OCI-LY3 (cell line): Measurements from ENCODE around the gene MTA2.

ENCODE experiments used
- CTCF ChIP-seq: fragments of 200-600, 300-600 bp; sonication (generic); IDR thresholded peaks from 2 replicates; pipeline ENCODE4 v1.5.1; 2014; ENCODE audit warnings: antibody characterized with exemption, low read length, low read depth
- EZH2phosphoT487 ChIP-seq: fragments of 200-600 bp; shearing (Covaris generic); IDR thresholded peaks from 2 replicates; pipeline ENCODE4 v1.6.1; 2018; ENCODE audit warnings: antibody characterized with exemption, mixed run types, low read depth

- no peak for TF ChIP-seq CTCF
- no peak for TF ChIP-seq EZH2phosphoT487
Observed at GRCh38 chr11:62621567-62622470, 20.2 kb upstream of the MTA2 start, which contains the start of gene B3GAT3.
